ENCODE results near the gene NUP85. TPM values are rescaled to one million over a fixed set of nuclear protein-coding genes. Genes with fewer than 3 reads are reported as not detected.
"Not testable (repeated sequence)": the region's sequence is repeated elsewhere in the genome, so short reads cannot be mapped to it uniquely, and the experiment has no call there.

NUP85 gene
- total RNA-seq, 3 donors from 2014 or later = 37.1 to 40.2 (median 37.7) TPM

GRCh38 chr17:75272848-75273184 is 67.3 kb downstream of the NUP85 start:
- H3K4me3 ChIP-seq = no peak overlapping the region
- intact Hi-C loops (cut with DNase I; ENCODE audit: low total_unique reads) = no loop called here
- no peak for DNase-seq (ENCODE audit: low spot score in 2 of 2)
- peaks cover 5 to 8% of the 10 kb centered on the region in 2 donors for H3K4me1 ChIP-seq
- TF ChIP-seq POLR2AphosphoS5 (IDR thresholded peaks at IDR 0.05) (no peak), POLR2A (IDR thresholded peaks at IDR 0.05) (no peak)
- TF ChIP-seq, protein P1, sequence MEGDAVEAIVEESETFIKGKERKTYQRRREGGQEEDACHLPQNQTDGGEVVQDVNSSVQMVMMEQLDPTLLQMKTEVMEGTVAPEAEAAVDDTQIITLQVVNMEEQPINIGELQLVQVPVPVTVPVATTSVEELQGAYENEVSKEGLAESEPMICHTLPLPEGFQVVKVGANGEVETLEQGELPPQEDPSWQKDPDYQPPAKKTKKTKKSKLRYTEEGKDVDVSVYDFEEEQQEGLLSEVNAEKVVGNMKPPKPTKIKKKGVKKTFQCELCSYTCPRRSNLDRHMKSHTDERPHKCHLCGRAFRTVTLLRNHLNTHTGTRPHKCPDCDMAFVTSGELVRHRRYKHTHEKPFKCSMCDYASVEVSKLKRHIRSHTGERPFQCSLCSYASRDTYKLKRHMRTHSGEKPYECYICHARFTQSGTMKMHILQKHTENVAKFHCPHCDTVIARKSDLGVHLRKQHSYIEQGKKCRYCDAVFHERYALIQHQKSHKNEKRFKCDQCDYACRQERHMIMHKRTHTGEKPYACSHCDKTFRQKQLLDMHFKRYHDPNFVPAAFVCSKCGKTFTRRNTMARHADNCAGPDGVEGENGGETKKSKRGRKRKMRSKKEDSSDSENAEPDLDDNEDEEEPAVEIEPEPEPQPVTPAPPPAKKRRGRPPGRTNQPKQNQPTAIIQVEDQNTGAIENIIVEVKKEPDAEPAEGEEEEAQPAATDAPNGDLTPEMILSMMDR (IDR thresholded peaks at IDR 0.05) = no peak
- no peak overlapping the region for H3K27ac ChIP-seq
- H3K36me3 ChIP-seq = no peaks in the 10 kb centered on the region
- H3K9me3 ChIP-seq = no peaks in the 10 kb centered on the region
- no peaks in the 10 kb centered on the region for H3K27me3 ChIP-seq

DNA sequence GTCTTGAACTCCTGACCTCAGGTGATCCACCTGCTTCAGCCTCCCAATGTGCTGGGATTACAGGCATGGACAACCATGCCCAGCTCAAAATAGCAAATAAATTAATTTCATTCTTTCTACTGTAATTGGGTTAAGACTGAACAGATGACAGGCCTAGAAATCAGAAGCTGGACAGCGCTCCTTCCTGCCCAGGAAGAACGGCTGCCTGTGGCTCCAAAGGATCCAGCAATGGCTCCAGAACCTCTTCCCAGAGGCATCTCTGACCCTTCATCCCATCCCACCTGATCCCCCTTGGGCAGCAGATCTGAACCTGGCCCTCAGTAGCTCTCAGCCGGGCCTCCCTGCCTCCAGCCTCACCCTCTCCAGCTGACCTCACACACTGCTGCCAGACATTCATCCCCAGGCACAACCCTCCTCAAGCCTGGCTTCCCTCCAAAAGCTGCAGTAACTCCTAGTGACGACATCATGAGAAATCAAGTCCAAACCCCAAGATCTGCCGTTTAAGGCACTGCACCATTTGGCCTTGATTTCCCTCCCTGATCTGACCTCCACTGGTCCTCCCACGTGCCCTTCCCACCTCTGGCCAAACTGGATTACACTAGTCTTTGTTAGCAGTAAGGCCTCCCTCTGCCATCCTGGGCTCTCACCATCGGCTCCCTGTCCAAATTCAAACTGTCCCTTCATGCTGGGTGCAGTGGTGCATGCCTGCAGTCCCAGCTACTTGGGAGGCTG is 68.7 kb downstream of the NUP85 start:
- no peak for DNase-seq (ENCODE audit: low spot score in 2 of 2)
- no peak overlapping the region for H3K4me3 ChIP-seq
- intact Hi-C loops (cut with DNase I; ENCODE audit: low total_unique reads) = no loop called here
- H3K27ac ChIP-seq = no peak overlapping the region
- no peaks in the 10 kb centered on the region for H3K9me3 ChIP-seq
- no peak for TF ChIP-seq POLR2AphosphoS5 (IDR thresholded peaks at IDR 0.05)
- TF ChIP-seq POLR2A (IDR thresholded peaks at IDR 0.05) = no peak
- TF ChIP-seq, protein P1 (IDR thresholded peaks at IDR 0.05) = no peak
- no peaks in the 10 kb centered on the region for H3K27me3 ChIP-seq
- H3K4me1 ChIP-seq = peaks cover 5 to 8% of the 10 kb centered on the region in 2 donors
- no peaks in the 10 kb centered on the region for H3K36me3 ChIP-seq

- no peak for TF ChIP-seq POLR2AphosphoS5 (IDR thresholded peaks at IDR 0.05)
- Histone ChIP-seq H3K27me3 (no peaks in the 10 kb centered on the region), H3K27ac (no peak overlapping the region), H3K4me3 (no peak overlapping the region), H3K9me3 (no peaks in the 10 kb centered on the region), H3K36me3 (no peaks in the 10 kb centered on the region), H3K4me1 (no peaks in the 10 kb centered on the region)
- intact Hi-C loops (cut with DNase I; ENCODE audit: low total_unique reads) = no loop called here
- DNase-seq (ENCODE audit: low spot score in 2 of 2) = no peak
Observed at GRCh38 chr17:75277664-75278071, 72.2 kb downstream of the NUP85 start.

DNA sequence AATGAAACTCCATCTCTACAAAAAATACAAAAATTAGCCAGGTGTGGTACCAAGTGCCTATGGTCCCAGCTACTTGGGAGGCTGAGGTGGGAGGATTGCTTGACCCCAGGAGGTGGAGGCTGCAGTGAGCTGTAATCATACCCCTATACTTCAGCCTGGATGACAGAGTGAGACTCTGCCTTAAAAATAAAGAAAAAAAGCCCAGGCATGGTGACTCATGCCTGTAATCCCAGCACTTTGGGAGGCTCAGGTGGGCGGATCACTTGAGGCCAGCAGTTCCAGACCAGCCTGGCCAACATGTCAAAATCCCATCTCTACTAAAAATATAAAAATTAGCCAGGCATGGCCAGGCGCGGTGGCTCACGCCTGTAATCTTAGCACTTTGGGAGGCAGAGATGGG is 74.7 kb downstream of the NUP85 start:
- DNase-seq (ENCODE audit: low spot score in 2 of 2); H3K27me3 ChIP-seq; H3K27ac ChIP-seq; intact Hi-C loops (cut with DNase I; ENCODE audit: low total_unique reads); H3K9me3 ChIP-seq; H3K4me3 ChIP-seq; H3K4me1 ChIP-seq; H3K36me3 ChIP-seq: not testable (repeated sequence)

- Histone ChIP-seq H3K27ac (no peak overlapping the region), H3K4me3 (no peak overlapping the region), H3K9me3 (no peaks in the 10 kb centered on the region), H3K27me3 (no peaks in the 10 kb centered on the region), H3K4me1 (no peaks in the 10 kb centered on the region), H3K36me3 (no peaks in the 10 kb centered on the region)
- TF ChIP-seq, protein P1 (IDR thresholded peaks at IDR 0.05) = no peak
- TF ChIP-seq POLR2AphosphoS5 (IDR thresholded peaks at IDR 0.05) (no peak), POLR2A (IDR thresholded peaks at IDR 0.05) (no peak)
- DNase-seq (ENCODE audit: low spot score in 2 of 2) = no peak
- intact Hi-C loops (cut with DNase I; ENCODE audit: low total_unique reads) = no loop called here
Observed at GRCh38 chr17:75285123-75285522, 79.6 kb downstream of the NUP85 start.

Other genes starting within 250 kb of the NUP85 start
- gene HID1, start 232.9 kb upstream of the NUP85 start, total RNA-seq = 10 to 100 TPM in 2 of 3 donors, 1 to 10 TPM in 1; 6.1 to 46.5 (median 37.3) TPM
- gene CDR2L, start 218.0 kb upstream of the NUP85 start, total RNA-seq = 10 to 100 TPM in 1 of 3 donors, 1 to 10 TPM in 2; 8.0 to 13.1 (median 9.2) TPM
- gene MRPL58, start 193.0 kb upstream of the NUP85 start, total RNA-seq = 10 to 100 TPM; 38.6 to 48.6 (median 44.6) TPM
- 100 to 1,000 TPM; 190 to 268 (median 222) TPM for gene ATP5PD, start 158.7 kb upstream of the NUP85 start, total RNA-seq
- 10 to 100 TPM; 23.5 to 28.4 (median 24.6) TPM for gene KCTD2, start 158.5 kb upstream of the NUP85 start, total RNA-seq
- 10 to 100 TPM in 2 of 3 donors, 1 to 10 TPM in 1; 9.0 to 19.8 (median 18.4) TPM for gene SLC16A5, start 117.7 kb upstream of the NUP85 start, total RNA-seq
- 1 to 10 TPM; 3.4 to 6.7 (median 5.6) TPM for gene ARMC7, start 95.7 kb upstream of the NUP85 start, total RNA-seq
- gene NT5C, start 73.9 kb upstream of the NUP85 start, total RNA-seq = 100 to 1,000 TPM in 1 of 3 donors, 10 to 100 TPM in 2; 79.6 to 106 (median 91.4) TPM
- gene JPT1, start 51.2 kb upstream of the NUP85 start, total RNA-seq = 10 to 100 TPM in 2 of 3 donors, 1 to 10 TPM in 1; 9.9 to 30.5 (median 24.9) TPM
- gene SUMO2, start 22.7 kb upstream of the NUP85 start, total RNA-seq = 10 to 100 TPM; 68.8 to 78.6 (median 74.6) TPM
- 10 to 100 TPM; 20.0 to 35.0 (median 32.8) TPM for gene GGA3, start 55.9 kb downstream of the NUP85 start, total RNA-seq
- gene MRPS7, start 56.2 kb downstream of the NUP85 start, total RNA-seq = 10 to 100 TPM; 37.0 to 46.5 (median 40.1) TPM
- 10 to 100 TPM; 26.2 to 38.7 (median 28.8) TPM for gene MIF4GD, start 65.6 kb downstream of the NUP85 start, total RNA-seq
- gene SLC25A19, start 83.8 kb downstream of the NUP85 start, total RNA-seq = 10 to 100 TPM; 11.4 to 13.8 (median 12.3) TPM
- gene GRB2, start 200.0 kb downstream of the NUP85 start, total RNA-seq = 100 to 1,000 TPM in 1 of 3 donors, 10 to 100 TPM in 2; 72.4 to 104 (median 77.1) TPM